Measurements from ENCODE around the gene WDTC1.

WDTC1 gene

GRCh38 chr1:27336756-27337155 is 102.3 kb downstream of the WDTC1 start:
- DNase-seq: no peak

GRCh38 chr1:27338751-27339150 is 104.3 kb downstream of the WDTC1 start:
- no peak for DNase-seq

- no peak for DNase-seq
Measured at GRCh38 chr1:27339213-27339612, 104.8 kb downstream of the WDTC1 start.

GRCh38 chr1:27341525-27342252 is 107.3 kb downstream of the WDTC1 start, which contains the start of gene SYTL1:
SYTL1 (plus strand) TSS chr1:27342022; CDS start chr1:27345335, 3,313 bp downstream.
- peak in 1 of 14 donors; percentile 78 for DNase-seq

- peak in 1 of 14 donors; percentile 47 for DNase-seq
Measured at GRCh38 chr1:27342391-27342777, 108.0 kb downstream of the WDTC1 start.

- peak in 1 of 14 donors; percentile 62 for DNase-seq
Measured at GRCh38 chr1:27342778-27343638, 108.6 kb downstream of the WDTC1 start.

- peak in 1 of 14 donors; percentile 51 for DNase-seq
Measured at GRCh38 chr1:27343639-27344025, 109.2 kb downstream of the WDTC1 start.

GRCh38 chr1:27345272-27345671 is 110.8 kb downstream of the WDTC1 start:
- DNase-seq: no peak

- no peak for DNase-seq
Measured at GRCh38 chr1:27346357-27346756, 111.9 kb downstream of the WDTC1 start.

GRCh38 chr1:27346991-27347624 is 112.7 kb downstream of the WDTC1 start:
- DNase-seq: no peak

- DNase-seq: peak in 1 of 14 donors; percentile 73
Measured at GRCh38 chr1:27348861-27349783, 114.7 kb downstream of the WDTC1 start.

- DNase-seq: peak in 2 of 14 donors; percentile 17 to 73
Measured at GRCh38 chr1:27349784-27350662, 115.6 kb downstream of the WDTC1 start.

GRCh38 chr1:27350663-27351540 is 116.5 kb downstream of the WDTC1 start:
- peak in 1 of 14 donors; percentile 19 for DNase-seq

GRCh38 chr1:27351541-27352107 is 117.2 kb downstream of the WDTC1 start:
- no peak for DNase-seq

GRCh38 chr1:27353166-27353565 is 118.7 kb downstream of the WDTC1 start:
- DNase-seq: no peak

GRCh38 chr1:27353629-27354028 is 119.2 kb downstream of the WDTC1 start:
- no peak for DNase-seq

- no peak for DNase-seq
Measured at GRCh38 chr1:27355683-27356082, 121.3 kb downstream of the WDTC1 start.

- no peak for DNase-seq
Measured at GRCh38 chr1:27356277-27356618, 121.8 kb downstream of the WDTC1 start.

- DNase-seq: no peak
Measured at GRCh38 chr1:27356619-27357280, 122.3 kb downstream of the WDTC1 start.
